ENCODE data around the gene MYO5C.
A peak's percentile ranks its signal among the peaks of the same experiment; 100 is the strongest.

MYO5C gene

GRCh38 chr15:52301265-52301847 lies 5.8 kb upstream of the MYO5C start:
- no peak for DNase-seq (ENCODE audit: low spot score)
- TF ChIP-seq CTCF (IDR thresholded peaks at IDR 0.05; ENCODE audit: poor library complexity, severe bottlenecking) = no peak
- Histone ChIP-seq H3K9me3 (ENCODE audit: severe bottlenecking) (peaks cover 5% of the 10 kb centered on the region), H3K36me3 (ENCODE audit: low read depth) (no peaks in the 10 kb centered on the region), H3K4me1 (ENCODE audit: insufficient read depth, poor library complexity, severe bottlenecking) (peaks cover 12% of the 10 kb centered on the region), H3K4me3 (ENCODE audit: severe bottlenecking) (no peak overlapping the region), H3K27me3 (ENCODE audit: insufficient read depth, poor library complexity, severe bottlenecking) (no peaks in the 10 kb centered on the region), H3K27ac (ENCODE audit: poor library complexity, severe bottlenecking) (no peak overlapping the region)
- ATAC-seq (ENCODE audit: low read depth) = no peak

GRCh38 chr15:52294881-52295420 lies 653 bp downstream of the MYO5C start:
- DNase-seq (ENCODE audit: low spot score) (no peak), ATAC-seq (ENCODE audit: low read depth) (no peak; the same call in 2 of the 3 replicates)
- TF ChIP-seq CTCF (IDR thresholded peaks at IDR 0.05; ENCODE audit: poor library complexity, severe bottlenecking) = no peak
- peaks cover under 1% of the 10 kb centered on the region for H3K9me3 ChIP-seq (ENCODE audit: severe bottlenecking)
- H3K27ac ChIP-seq (ENCODE audit: poor library complexity, severe bottlenecking) = peak overlapping the region; percentile 38
- no peaks in the 10 kb centered on the region for H3K27me3 ChIP-seq (ENCODE audit: insufficient read depth, poor library complexity, severe bottlenecking)
- peak overlapping the region; percentile 63 for H3K4me3 ChIP-seq (ENCODE audit: severe bottlenecking)
- peaks cover 3% of the 10 kb centered on the region; the same call in 1 of the 2 replicates for H3K36me3 ChIP-seq (ENCODE audit: low read depth)
- peaks cover 12% of the 10 kb centered on the region for H3K4me1 ChIP-seq (ENCODE audit: insufficient read depth, poor library complexity, severe bottlenecking)

- no peaks in the 10 kb centered on the region for H3K27me3 ChIP-seq (ENCODE audit: insufficient read depth, poor library complexity, severe bottlenecking)
- DNase-seq (ENCODE audit: low spot score) = no peak
- TF ChIP-seq CTCF (IDR thresholded peaks at IDR 0.05; ENCODE audit: poor library complexity, severe bottlenecking) = no peak
- H3K4me1 ChIP-seq (ENCODE audit: insufficient read depth, poor library complexity, severe bottlenecking) = peaks cover 31% of the 10 kb centered on the region
- no peaks in the 10 kb centered on the region for H3K9me3 ChIP-seq (ENCODE audit: severe bottlenecking)
- H3K4me3 ChIP-seq (ENCODE audit: severe bottlenecking) = no peak overlapping the region
- ATAC-seq (ENCODE audit: low read depth) = no peak
- H3K36me3 ChIP-seq (ENCODE audit: low read depth) = peaks cover 3% of the 10 kb centered on the region; the same call in 1 of the 2 replicates
- no peak overlapping the region for H3K27ac ChIP-seq (ENCODE audit: poor library complexity, severe bottlenecking)
Measured at GRCh38 chr15:52292780-52293392, 2.7 kb downstream of the MYO5C start.

GRCh38 chr15:52291204-52291603 lies 4.4 kb downstream of the MYO5C start:
- DNase-seq (ENCODE audit: low spot score) (no peak), ATAC-seq (ENCODE audit: low read depth) (no peak)
- H3K27ac ChIP-seq (ENCODE audit: poor library complexity, severe bottlenecking) = no peak overlapping the region
- H3K9me3 ChIP-seq (ENCODE audit: severe bottlenecking) = no peaks in the 10 kb centered on the region
- no peak overlapping the region for H3K4me3 ChIP-seq (ENCODE audit: severe bottlenecking)
- TF ChIP-seq CTCF (IDR thresholded peaks at IDR 0.05; ENCODE audit: poor library complexity, severe bottlenecking) = no peak
- H3K36me3 ChIP-seq (ENCODE audit: low read depth) = peaks cover 10% of the 10 kb centered on the region
- H3K27me3 ChIP-seq (ENCODE audit: insufficient read depth, poor library complexity, severe bottlenecking) = no peaks in the 10 kb centered on the region
- peaks cover 37% of the 10 kb centered on the region for H3K4me1 ChIP-seq (ENCODE audit: insufficient read depth, poor library complexity, severe bottlenecking)

GRCh38 chr15:52290800-52291199 lies 4.8 kb downstream of the MYO5C start:
- Histone ChIP-seq H3K9me3 (ENCODE audit: severe bottlenecking) (no peaks in the 10 kb centered on the region), H3K27ac (ENCODE audit: poor library complexity, severe bottlenecking) (peak overlapping the region; percentile 65), H3K4me3 (ENCODE audit: severe bottlenecking) (no peak overlapping the region), H3K4me1 (ENCODE audit: insufficient read depth, poor library complexity, severe bottlenecking) (peaks cover 34% of the 10 kb centered on the region), H3K36me3 (ENCODE audit: low read depth) (peaks cover 10% of the 10 kb centered on the region), H3K27me3 (ENCODE audit: insufficient read depth, poor library complexity, severe bottlenecking) (no peaks in the 10 kb centered on the region)
- ATAC-seq (ENCODE audit: low read depth) (no peak), DNase-seq (ENCODE audit: low spot score) (no peak)
- TF ChIP-seq CTCF (IDR thresholded peaks at IDR 0.05; ENCODE audit: poor library complexity, severe bottlenecking) = no peak

Data from RWPE2 (cell line).